T-helper 1 cell treated with Interleukin-12 subunit alpha and Interleukin-12 subunit beta and Interleukin-4 antibody, amounts not matched to agents 30 μg/mL and 1 μg/mL, for 36 hours (primary cell): ENCODE results near the gene SLC27A5.
"Not testable (repeated sequence)": the region's sequence is repeated elsewhere in the genome, so short reads cannot be mapped to it uniquely, and the experiment has no call there.

Experiments used
- H3K27ac Mint-ChIP-seq: one replicate; pipeline ENCODE4 v1.8.0; 2021; ENCODE audit warnings: mild to moderate bottlenecking, mixed read lengths
- H3K27me3 Mint-ChIP-seq: one replicate; pipeline ENCODE4 v1.8.0; 2021; ENCODE audit warnings: low read depth, mixed read lengths
- H3K36me3 Mint-ChIP-seq: one replicate; pipeline ENCODE4 v1.8.0; 2021; ENCODE audit warnings: low read depth, mixed read lengths
- H3K4me1 Mint-ChIP-seq: one replicate; pipeline ENCODE4 v1.8.0; 2021; ENCODE audit warnings: low read depth, mixed read lengths
- H3K4me3 Mint-ChIP-seq: one replicate; pipeline ENCODE4 v1.8.0; 2021; ENCODE audit warnings: mild to moderate bottlenecking, moderate library complexity, mixed read lengths
- H3K9me3 Mint-ChIP-seq: one replicate; pipeline ENCODE4 v1.8.0; 2021; ENCODE audit warnings: mixed read lengths

Gene SLC27A5

DNA sequence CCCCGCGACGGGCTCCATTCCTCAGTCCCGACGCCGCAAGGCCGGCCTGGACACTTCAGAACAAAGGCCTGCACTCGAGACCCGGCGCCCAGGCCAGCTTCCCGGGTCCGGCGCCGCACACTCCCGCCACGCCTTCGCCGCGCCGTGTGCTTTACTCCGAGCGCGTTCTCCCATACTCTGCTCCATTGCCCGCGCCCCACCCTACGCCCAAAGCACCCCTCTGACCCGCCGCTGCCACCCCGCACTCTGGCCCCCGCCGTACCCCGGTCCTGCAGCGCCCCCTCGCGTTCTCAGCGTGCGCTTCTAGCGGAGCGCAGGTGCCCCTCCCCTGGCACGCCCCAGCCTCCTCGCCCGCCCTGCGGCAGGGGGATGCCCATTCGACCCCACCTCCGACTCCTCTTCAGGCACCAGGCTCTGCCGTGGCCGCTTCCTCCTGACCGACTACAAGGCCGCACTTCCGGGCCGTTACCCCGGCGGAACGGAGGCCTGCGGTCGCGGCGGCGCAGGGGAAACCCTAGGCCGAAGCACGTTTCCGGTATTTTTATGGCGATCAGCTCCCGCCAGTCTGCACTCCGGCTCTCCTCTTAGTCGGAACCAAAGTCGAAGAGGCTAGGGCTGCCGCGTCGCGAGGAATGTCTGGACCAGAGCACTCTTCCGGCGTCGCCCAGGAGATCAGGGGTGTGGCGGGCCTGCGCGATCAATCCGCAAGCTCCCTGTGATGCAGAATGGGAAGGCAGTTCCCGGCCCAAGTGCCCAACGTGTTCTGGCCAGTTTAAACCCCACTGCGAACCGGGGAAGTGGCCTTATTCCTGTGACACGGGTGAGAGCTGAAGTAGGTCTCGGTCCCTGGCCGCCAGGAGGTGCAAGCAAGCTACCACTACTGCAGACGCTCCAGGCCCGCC is 7.8 kb upstream of the SLC27A5 start, which contains the start of gene ZBTB45:
Gene ZBTB45, minus strand, starts transcription at position 456 of the 902 bp plus-strand sequence. CDS start 2,137 bp downstream, outside the sequence.
- peaks cover 36% of the 10 kb centered on the region for H3K4me1 Mint-ChIP-seq
- peak within 1 kb of the TSS; percentile 97 for H3K27ac Mint-ChIP-seq
- H3K4me3 Mint-ChIP-seq: peak within 1 kb of the TSS; percentile 100
- H3K36me3 Mint-ChIP-seq: peaks cover 15% of the 10 kb centered on the region
- H3K9me3 Mint-ChIP-seq: no peaks in the 10 kb centered on the region
- no peaks in the 10 kb centered on the region for H3K27me3 Mint-ChIP-seq

DNA sequence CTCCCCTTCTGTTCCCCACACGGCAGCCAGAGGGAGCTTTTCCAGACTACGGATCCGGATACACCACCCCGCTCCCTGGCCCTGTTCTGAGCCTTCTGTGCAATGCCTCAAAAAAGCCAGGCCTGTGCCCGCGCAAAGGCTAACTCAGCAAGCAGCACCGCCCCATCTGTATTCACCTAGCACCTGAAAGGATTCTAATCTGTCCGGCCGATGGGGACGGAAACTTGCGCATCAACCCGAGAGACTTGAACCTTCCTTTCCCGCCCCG is 7.2 kb upstream of the SLC27A5 start:
- Mint-ChIP-seq H3K36me3 (peaks cover 15% of the 10 kb centered on the region), H3K4me1 (peaks cover 39% of the 10 kb centered on the region), H3K27me3 (no peaks in the 10 kb centered on the region)

DNA sequence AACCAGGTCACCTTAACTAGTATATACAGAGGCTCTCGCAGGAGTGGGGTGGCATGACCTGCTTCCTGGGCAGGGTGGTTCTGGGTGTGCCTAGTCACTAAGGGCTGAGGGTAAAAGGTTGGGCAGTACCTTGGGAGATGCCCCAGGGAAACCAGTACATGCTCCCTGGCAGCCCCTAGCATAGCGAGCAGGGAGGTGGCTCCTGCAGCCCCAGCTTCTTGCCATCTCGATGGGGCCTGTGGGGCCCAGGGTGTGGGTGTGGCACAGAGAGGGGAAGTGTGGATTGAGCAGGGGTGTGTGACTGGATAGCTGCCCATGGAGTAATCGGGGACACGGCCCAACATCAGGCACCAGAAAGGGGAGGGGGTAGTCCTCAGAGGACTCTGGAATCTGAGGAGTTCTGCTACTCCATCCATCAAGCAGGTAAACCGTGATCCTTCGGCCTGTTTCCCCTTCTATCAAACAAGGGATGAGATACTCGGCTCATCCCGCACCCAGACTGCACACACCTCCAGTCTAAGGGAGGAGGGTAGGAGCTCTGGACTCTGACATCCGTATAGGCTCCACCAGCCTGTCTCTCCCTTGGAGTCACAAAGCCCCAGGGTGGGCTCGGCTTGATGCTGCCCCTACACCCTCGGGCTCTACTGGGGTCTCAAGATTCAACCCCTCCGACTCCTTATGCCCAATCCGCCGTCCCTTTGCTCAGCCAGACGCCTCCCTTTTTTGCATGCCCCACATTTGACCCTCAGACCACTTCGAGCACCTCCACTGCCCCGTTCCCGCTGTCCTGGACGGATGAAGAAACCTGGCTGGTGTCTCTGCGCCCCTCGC is 6.7 kb upstream of the SLC27A5 start:
- Mint-ChIP-seq H3K9me3 (no peaks in the 10 kb centered on the region), H3K4me3 (peak overlapping the region; percentile 100), H3K36me3 (peaks cover 15% of the 10 kb centered on the region), H3K27ac (peak overlapping the region; percentile 97), H3K27me3 (no peaks in the 10 kb centered on the region), H3K4me1 (peaks cover 41% of the 10 kb centered on the region)

More for the DNA sequence above, 7.2 kb upstream of the SLC27A5 start:
- Mint-ChIP-seq H3K4me3 (peak overlapping the region; percentile 100), H3K9me3 (no peaks in the 10 kb centered on the region), H3K27ac (peak overlapping the region; percentile 97)

DNA sequence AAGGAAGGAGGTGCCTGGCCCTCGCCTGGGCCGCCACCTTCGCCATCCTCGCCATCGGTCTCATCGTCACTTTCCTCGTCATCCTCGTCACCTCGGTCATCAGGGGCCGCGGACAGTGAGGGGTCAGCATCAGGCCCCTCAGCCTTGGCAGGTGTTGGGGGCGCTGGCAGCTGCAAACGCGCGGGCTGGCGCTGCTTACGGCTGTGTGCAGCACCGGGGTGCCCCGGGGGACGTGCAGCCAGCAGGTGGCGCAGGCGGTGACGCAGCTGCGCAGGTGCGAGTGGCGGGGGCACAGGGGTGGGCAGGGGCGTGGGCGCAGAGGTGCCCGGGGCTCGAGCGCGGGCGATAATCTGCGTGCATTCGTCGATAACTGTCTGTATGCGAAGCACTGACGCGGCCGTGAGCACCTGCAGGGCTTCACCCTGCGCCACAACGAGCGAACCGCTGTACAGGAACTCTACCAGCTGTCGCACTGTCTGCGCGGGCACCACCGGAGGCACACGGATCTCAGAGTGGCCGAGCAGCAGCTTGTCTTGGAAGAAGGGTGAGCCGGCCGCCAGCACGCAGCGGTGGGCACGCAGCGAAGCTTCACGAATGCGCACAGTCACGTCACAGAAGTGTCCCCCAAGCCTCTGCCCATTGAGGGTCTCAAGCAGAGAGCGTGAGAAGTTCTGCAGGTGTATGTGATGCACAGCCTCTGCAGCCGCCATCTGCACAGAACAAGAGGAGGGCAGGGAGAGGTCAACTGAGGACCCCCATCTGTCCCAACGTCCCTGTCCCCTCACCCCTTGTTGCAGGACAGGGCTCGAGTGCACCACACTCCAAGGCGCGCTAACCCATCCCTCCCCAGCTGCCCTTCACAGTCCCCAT is 5.4 kb upstream of the SLC27A5 start:
- Mint-ChIP-seq H3K27ac (no peak overlapping the region), H3K4me3 (no peak overlapping the region)

DNA sequence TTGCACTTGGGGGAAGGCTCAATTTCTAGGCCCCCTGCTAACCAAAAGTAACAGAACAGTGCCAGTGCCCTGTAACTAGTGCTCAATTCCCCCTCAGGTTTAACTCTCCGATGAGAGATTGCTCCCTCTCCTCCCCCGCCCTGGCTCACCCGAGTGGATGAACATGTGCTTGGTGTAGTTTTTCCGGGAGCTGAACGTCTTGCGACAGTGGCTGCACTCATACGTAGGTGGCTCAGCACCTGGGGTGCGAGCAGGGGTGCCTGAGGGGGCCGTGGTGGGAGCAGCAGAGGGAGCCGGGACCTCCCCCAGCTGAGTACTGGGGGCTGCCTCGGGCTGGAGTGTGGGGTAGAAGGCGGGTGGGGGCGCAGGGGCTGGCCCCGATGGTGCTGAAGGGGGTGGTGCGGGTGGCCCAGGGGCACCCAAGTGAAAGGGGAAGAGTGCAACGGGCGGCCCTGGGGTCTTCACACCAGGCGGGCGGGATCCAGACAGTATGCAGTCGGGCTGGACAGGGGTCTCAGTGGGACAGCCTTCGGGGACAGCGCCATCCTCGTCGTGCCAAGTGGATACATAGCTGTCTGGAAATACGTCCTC is 4.5 kb upstream of the SLC27A5 start:
- H3K27me3 Mint-ChIP-seq: no peaks in the 10 kb centered on the region
- peak overlapping the region; percentile 52 for H3K4me3 Mint-ChIP-seq
- no peak overlapping the region for H3K27ac Mint-ChIP-seq
- H3K9me3 Mint-ChIP-seq: no peaks in the 10 kb centered on the region
- H3K36me3 Mint-ChIP-seq: peaks cover 15% of the 10 kb centered on the region
- H3K4me1 Mint-ChIP-seq: peaks cover 41% of the 10 kb centered on the region

More for the DNA sequence above, 5.4 kb upstream of the SLC27A5 start:
- no peaks in the 10 kb centered on the region for H3K9me3 Mint-ChIP-seq
- peaks cover 41% of the 10 kb centered on the region for H3K4me1 Mint-ChIP-seq
- H3K36me3 Mint-ChIP-seq: peaks cover 15% of the 10 kb centered on the region
- no peaks in the 10 kb centered on the region for H3K27me3 Mint-ChIP-seq

DNA sequence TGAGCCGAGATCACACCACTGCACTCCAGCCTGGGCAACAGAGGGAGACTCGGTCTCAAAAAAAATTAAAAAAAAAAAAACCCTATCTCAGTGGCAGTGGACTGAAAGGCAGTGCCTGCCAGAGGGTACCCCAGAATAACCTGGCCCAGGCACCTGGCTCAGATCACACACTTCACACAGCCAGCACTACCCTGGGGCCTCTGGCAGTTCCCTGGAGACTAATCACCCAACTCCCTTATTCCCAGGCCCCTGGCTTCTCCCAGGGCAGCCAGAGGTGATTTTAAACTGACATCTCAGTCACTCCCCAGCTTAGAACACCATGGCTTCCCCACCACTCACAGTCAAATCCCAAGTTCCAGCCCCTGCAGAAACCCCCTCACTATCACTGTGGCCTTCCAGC is 3.5 kb upstream of the SLC27A5 start:
- Mint-ChIP-seq H3K27ac (peak overlapping the region; percentile 57), H3K4me1 (peaks cover 37% of the 10 kb centered on the region), H3K9me3 (no peaks in the 10 kb centered on the region), H3K27me3 (no peaks in the 10 kb centered on the region), H3K36me3 (peaks cover 16% of the 10 kb centered on the region), H3K4me3 (peak overlapping the region; percentile 52)

DNA sequence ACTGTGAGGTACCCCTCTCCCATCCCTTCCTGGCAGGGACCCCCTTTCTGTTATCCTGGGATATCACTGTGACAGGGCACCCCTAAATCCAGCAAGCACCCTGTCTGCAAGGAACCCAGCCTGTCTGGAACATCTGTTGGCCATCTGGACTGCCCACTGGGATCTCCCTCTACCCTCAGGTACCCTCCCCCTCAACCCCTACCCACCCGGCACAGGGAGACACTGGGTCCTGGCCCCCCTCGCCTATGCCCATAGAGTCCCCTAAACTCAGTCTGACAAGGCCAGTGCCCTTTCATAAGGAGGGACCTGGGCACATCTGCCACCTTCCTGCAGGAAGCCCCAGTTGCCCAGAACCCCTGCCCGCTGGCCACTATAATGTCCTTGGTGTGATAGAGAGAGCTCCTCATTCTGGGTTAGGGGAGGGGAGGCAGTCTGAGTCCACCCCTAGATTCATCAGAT is 2.8 kb upstream of the SLC27A5 start:
- Mint-ChIP-seq H3K27ac (peak overlapping the region; percentile 93), H3K4me3 (peak overlapping the region; percentile 86), H3K36me3 (peaks cover 16% of the 10 kb centered on the region), H3K4me1 (peaks cover 33% of the 10 kb centered on the region), H3K9me3 (no peaks in the 10 kb centered on the region), H3K27me3 (no peaks in the 10 kb centered on the region)

DNA sequence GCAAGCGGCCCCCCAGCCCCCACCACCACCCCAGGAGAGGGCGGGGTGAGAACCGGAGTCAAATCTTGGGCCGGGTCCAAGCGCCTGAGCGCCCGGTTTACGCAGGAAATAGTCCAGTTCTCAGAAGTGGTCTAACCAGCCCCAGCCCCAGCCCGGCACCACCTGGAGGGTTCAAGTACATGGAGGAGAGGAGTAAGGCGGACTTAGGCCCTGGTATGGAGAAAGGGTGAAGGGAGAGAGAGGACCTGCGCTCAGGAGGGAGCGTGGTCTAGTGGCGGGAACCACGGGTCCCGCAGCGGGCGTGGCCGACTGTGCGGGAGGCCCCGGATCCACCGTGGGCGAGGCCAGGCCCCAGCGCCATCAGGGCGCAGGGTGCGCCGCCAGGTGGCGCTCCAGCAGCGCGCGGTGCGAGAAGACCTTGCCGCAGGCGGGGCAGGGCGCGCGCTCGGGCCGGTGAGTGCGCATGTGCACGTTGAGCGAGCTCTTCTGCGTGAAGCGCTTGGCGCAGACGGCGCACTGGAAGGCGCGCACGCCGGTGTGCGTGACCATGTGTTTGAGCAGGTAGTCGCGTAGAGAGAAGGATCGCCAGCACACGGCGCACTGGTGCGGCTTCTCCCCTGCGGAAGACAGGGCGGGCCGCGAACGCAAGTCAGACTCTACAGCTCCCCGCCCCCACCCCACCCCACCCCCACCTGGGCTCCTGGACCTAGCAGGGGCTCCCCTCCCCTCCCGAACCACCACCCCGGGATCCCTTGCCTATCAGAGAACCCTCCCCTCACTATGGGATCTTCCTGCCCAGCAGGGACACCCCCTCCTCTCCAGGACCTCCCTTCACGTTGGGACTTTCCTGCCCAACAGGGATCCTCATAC is 2.1 kb upstream of the SLC27A5 start:
- H3K4me3 Mint-ChIP-seq: peak overlapping the region; percentile 86
- H3K36me3 Mint-ChIP-seq: peaks cover 14% of the 10 kb centered on the region
- H3K27ac Mint-ChIP-seq: peak overlapping the region; percentile 93
- peaks cover 30% of the 10 kb centered on the region for H3K4me1 Mint-ChIP-seq
- no peaks in the 10 kb centered on the region for H3K9me3 Mint-ChIP-seq
- no peaks in the 10 kb centered on the region for H3K27me3 Mint-ChIP-seq

DNA sequence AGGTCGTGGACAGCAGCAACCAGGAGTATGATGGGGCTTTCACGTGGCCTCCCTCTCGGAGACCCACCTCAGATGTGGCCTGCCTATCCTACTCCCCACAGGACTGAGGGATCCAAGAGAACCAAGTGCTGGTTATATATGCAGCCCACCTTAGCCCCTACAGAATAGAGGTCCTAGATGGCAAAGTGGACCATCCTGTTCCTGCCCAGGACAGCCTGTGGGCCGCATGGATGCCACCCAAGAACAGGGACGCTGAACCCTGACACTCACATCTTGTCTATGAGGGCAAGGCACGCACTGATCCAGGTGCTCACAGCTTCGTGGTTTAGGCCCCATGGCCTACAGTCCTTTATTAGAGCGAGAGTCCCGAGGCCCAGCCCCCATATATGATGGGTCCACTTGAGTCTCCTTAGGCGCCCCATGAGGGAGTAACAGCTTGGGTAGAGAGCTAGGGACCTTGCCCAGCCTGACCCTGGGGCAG is 1.5 kb upstream of the SLC27A5 start:
- no peaks in the 10 kb centered on the region for H3K9me3 Mint-ChIP-seq
- peaks cover 12% of the 10 kb centered on the region for H3K36me3 Mint-ChIP-seq
- peaks cover 25% of the 10 kb centered on the region for H3K4me1 Mint-ChIP-seq
- no peaks in the 10 kb centered on the region for H3K27me3 Mint-ChIP-seq
- peak overlapping the region; percentile 86 for H3K4me3 Mint-ChIP-seq
- H3K27ac Mint-ChIP-seq: peak overlapping the region; percentile 82

DNA sequence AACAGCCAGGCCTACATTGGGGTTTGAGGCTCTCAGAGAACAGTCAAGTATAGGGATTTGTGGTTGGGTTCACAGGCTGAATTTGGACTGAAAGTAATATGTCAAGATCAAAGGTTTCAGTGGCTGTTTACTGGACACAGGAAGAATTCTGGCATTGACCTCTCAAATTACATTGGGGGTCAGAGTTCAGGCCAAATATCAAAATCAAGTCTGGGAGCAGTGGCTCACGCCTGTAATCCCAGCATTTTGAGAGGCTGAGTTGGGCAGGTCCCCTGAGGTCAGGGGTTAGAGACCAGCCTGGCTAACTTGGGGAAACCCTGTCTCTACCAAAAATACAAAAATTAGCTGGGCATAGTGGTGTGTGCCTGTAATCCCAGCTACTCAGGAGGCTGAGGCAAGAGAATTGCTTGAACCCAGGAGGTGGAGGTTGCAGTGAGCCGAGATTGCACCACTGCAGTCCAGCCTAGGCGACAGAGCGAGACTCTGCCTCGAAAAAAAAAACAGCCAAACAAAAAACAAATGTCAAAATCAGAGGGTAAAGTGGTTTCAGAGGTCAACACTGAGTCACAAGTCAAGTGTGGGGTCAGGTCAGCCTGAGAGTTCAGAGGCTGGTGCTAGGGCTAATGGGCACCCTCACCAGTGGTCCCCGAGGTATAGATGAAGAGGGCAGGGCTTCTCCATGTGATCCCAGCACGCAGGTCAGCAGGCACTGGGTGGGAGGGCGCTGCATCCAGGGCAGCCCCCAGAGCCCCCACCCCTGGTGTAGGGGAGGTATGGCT is 1.5 kb downstream of the SLC27A5 start:
- Mint-ChIP-seq H3K36me3 (peaks cover 3% of the 10 kb centered on the region), H3K27me3 (no peaks in the 10 kb centered on the region), H3K4me1 (peaks cover 9% of the 10 kb centered on the region)

DNA sequence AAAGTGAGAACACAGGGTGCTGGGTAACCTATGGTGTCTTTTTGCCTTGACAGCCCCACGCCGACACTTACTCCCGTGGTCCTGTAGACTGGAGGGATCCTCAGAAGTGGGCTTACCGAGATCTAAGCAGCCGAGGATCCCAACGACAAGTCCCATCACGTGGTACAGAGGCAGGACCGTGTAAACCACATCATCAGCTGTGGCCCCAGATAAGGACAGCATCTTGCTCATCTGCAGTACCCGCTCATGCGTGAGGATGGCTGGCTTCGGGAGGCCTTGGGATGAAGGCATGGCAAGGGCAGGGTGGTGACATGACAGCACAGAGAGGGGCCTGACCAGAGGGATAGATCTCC is 2.1 kb downstream of the SLC27A5 start:
- Mint-ChIP-seq H3K4me1 (peaks cover 6% of the 10 kb centered on the region), H3K9me3 (peaks cover 7% of the 10 kb centered on the region), H3K27ac (no peak overlapping the region), H3K27me3 (no peaks in the 10 kb centered on the region), H3K36me3 (peaks cover 2% of the 10 kb centered on the region), H3K4me3 (no peak overlapping the region)

More for the DNA sequence above, 1.5 kb downstream of the SLC27A5 start:
- Mint-ChIP-seq H3K9me3 (peaks cover 7% of the 10 kb centered on the region), H3K4me3 (no peak overlapping the region), H3K27ac (no peak overlapping the region)

DNA sequence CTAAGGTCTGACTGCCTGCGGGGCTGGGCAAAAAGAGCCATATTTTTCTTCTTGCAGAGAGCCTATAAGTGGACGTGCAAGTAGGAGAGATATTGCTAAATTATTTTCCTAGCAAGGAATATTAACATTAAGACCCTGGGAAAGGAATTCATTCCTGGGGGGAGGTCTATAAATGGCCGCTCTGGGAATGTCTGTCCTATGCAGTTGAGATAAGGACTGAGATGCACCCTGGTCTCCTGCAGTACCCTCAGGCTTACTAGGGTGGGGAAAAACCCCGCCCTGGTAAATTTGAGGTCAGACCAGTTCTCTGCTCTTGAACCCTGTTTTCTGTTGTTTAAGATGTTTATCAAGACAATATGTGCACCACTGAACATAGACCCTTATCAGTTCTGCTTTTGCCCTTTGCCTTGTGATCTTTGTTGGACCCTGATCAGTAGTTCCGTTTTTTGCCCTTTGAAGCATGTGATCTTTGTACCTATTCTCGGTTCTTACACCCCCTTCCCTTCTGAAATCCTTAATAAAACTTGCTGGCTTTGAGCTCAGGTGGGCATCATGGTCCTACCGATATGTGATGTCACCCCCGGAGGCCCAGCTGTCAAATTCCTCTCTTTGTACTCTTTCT is 4.1 kb downstream of the SLC27A5 start:
- H3K27me3 Mint-ChIP-seq, H3K4me3 Mint-ChIP-seq, H3K9me3 Mint-ChIP-seq, H3K36me3 Mint-ChIP-seq, H3K4me1 Mint-ChIP-seq, H3K27ac Mint-ChIP-seq: not testable (repeated sequence)
